NCI-H2227 treated with DMSO at 0.1 percent for 48 hours (cell line): ENCODE results near the gene NUDT2.
"Not testable (repeated sequence)": the region's sequence is repeated elsewhere in the genome, so short reads cannot be mapped to it uniquely, and the experiment has no call there.

Source experiments
- DNase-seq: peaks from one replicate; lab custom pipeline; 2025; lab: John Stamatoyannopoulos, UW

Gene NUDT2

DNA sequence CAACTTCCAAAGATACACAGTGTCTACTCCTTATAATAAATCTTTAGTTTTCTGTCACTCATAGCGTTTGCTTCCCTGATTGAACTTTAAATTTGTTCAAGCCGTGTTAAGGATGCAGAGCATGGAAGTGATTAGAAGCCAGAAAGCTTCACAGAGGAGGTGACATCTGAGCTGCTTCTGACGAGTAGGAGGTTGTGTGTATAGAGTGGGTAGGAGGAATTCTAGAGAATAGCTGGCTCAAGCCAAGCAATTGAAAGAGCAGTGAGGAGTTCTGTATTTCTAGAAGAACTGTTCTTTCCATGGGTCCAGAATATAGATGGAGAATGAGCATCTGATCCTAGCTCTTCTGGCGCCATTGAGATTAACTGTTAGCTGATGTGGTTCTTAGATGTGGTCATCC lies 6.0 kb downstream of the NUDT2 start:
- DNase-seq: no peak

GRCh38 chr9:34337403-34337802 lies 8.0 kb downstream of the NUDT2 start:
- DNase-seq: no peak

DNA sequence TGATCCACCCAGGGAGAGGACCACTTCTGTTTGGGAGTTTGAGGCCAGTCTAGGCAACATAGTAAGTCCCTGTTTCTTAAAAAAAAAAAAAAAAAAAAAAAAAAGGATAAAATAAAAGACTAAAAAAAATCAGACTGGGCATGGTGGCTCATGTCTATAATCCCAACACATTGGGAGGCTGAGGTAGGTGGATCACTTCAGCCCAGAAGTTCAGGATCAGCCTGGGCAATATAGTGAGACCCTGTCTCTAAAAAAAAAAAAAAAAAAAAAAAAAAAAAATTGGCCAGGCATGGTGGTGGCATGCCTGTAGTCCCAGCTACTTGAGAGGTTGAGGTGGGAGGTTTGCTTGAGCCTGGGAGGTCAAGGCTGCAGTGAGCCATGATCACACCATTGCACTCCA lies 8.7 kb downstream of the NUDT2 start:
- not testable (repeated sequence) for DNase-seq

- DNase-seq: no peak
These were observed 9.5 kb downstream of the NUDT2 start for GRCh38 chr9:34338665-34339385.

- no peak for DNase-seq
These were observed 12.4 kb downstream of the NUDT2 start for GRCh38 chr9:34341659-34342295.

DNA sequence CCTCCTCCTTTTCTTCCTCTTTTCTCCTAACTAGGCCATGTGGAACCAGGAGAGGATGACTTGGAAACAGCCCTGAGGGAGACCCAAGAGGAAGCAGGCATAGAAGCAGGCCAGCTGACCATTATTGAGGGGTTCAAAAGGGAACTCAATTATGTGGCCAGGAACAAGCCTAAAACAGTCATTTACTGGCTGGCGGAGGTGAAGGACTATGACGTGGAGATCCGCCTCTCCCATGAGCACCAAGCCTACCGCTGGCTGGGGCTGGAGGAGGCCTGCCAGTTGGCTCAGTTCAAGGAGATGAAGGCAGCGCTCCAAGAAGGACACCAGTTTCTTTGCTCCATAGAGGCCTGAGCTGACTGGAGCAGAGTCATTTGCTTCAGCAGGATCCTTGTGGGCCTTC lies 13.7 kb downstream of the NUDT2 start:
- no peak for DNase-seq

GRCh38 chr9:34343605-34344004 lies 14.2 kb downstream of the NUDT2 start:
- DNase-seq: no peak

- no peak for DNase-seq
These were observed 17.8 kb downstream of the NUDT2 start for GRCh38 chr9:34346873-34347799.

DNA sequence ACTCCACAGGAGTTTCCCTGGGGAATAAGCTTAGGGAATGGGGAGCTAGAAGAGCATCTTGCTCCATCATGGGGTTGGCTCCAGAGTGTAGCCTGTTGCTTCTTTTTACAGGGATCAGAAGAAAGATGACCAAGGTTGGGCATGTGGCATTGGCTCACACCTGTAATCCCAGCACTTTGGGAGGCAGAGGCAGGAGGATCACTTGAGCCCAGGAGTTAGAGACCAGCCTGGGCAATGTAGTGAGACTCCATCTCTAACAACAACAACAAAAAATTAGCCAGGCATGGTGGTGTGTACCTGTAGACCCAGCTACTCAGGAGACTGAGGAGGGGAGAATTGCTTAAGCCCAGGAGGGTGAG lies 18.4 kb downstream of the NUDT2 start:
- DNase-seq: no peak

DNA sequence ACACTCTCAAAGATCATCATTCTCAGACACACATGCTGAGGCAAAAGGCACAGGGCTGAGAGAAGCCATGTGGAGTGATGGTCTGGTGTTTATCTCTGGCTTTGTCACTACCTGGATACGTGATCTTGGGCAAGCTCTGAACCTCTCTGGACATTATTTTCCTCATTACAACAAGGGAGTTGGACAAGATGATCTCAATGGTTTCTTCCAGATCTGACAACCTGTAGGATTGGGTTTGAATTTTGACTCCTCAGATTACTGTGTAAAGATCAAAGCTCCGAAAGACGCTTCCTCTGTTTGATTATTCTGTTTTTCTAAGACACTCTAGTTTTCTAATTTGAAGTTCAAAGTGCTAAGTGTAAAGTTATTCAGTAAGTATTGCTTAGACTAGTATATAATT lies 20.0 kb downstream of the NUDT2 start:
- DNase-seq: no peak

DNA sequence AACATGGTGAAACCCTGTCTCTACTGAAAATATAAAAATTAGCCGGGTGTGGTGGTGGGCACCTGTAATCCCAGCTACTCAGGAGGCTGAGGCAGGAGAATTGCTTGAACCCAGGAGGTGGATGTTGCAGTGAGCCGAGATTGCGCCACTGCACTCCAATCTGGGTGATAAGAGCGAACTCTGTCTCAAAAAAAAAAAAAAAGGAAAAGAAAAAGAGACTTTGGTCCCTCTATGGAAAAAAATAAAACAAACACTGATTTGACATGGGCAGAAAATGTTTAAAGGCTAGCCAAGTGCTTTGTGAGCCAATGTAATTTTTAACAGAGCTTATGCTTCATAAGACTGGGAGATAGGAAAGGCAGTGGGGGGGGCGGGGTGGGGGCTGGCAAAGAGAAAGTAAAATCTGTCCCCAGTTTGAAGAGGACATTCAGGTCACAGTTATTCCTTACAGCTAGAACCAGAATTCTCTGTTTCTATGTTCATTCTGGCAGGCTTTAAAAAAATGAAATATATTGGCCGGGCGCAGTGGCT lies 22.8 kb downstream of the NUDT2 start:
- DNase-seq: not testable (repeated sequence)

- not testable (repeated sequence) for DNase-seq
These were observed 23.6 kb downstream of the NUDT2 start for GRCh38 chr9:34352957-34353356.

DNA sequence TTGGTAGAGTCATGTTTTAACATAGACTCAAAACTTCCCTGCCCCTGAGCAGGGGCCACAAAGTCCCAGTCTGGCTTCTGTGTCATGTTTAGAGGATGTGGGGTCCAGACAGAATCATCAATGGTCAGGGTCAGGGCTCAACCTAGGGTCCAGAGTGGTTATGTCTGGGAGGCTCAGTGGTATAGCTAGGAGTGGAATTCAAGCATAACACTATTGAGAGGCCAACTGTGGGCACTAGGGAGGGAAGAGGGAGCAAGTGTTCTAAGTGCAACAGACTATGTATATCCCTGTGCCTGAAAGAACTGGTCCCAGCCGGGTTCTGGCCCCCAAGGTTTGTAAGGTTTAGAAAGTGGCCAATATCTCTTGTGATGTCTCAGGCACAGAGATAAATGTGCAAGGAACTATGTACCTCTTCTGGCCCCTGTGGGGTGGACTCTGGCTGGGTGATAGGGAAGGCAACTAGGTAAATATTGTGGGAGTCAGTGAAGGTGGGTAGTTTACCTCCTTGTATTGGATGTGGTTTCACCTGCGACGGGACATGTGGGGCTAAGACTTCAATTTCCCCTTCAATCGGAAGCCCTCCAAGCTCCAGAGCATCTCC lies 33.3 kb downstream of the NUDT2 start:
- DNase-seq: no peak

DNA sequence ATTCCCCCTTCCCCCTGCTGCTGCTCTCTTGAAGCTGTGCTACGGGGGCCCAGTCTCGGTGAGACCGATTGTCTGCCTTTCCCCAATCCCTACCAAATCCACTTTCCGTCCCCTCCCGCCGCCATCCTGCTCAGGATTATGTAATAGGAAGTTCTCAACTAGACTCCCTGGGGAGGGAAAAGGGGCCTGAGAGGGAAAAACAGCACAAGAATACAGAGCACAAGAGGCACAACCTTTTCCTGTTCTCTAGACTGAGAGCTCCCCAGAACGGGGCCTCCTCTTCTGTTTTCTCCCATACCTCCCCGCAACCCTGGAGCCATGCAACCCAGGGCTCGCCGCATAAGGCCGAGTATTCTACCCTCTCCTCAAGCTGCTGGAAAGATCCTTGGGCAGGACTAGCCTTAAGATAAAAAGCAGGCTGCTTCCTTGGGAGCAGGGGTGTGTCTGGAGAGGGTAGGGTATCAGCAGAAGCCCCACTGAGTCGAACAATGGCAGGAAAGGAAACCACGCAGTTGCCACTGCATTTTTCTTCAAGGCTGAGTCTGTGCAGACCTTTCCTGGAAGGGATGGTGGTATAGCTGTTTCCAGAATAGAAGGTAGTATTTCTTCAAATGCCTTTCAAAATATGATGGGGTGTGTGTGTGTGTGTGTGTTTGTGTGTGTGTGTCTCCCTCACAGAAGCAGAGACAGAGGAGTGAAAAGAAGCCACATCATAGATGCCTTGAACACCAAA lies 34.4 kb downstream of the NUDT2 start:
- peak; percentile 17 for DNase-seq

DNA sequence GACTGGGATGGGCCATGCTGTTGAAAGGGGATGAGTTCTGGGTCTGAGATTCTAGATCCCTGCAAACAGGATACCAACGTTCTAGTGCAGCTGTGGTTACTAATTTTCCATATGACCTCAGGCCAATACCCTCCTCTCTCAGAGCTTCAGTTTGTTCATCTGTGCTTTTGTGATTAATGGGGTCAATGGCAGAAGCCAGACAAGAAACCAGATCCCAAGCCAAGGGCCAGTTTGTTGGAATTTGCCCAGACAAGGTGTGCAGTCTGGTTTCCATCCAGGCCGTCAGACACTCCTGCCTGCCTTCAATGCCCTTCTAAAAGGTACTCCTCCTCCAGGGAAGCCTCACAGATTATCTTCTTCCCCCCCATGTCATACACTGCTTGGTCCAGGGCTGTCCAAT lies 35.9 kb downstream of the NUDT2 start:
- no peak for DNase-seq

DNA sequence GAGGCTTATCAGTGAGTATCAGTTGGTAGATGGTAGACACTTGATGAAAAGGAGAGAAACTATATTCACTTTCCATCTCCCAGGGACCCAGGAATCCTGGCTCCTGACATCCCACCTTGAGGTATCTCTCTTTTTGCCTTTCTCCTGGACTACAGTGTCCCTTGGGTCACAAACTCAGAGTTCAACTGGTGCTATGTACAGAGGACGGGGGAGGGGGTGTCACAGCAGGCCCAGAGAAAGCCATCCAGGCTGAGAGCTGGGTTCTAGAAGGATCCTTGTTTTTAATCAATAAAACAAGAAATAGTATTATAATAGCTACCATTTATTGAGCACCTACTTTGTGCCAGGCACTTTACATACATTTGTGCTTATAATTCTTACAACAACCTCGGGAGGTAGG lies 37.0 kb downstream of the NUDT2 start:
- DNase-seq: no peak

DNA sequence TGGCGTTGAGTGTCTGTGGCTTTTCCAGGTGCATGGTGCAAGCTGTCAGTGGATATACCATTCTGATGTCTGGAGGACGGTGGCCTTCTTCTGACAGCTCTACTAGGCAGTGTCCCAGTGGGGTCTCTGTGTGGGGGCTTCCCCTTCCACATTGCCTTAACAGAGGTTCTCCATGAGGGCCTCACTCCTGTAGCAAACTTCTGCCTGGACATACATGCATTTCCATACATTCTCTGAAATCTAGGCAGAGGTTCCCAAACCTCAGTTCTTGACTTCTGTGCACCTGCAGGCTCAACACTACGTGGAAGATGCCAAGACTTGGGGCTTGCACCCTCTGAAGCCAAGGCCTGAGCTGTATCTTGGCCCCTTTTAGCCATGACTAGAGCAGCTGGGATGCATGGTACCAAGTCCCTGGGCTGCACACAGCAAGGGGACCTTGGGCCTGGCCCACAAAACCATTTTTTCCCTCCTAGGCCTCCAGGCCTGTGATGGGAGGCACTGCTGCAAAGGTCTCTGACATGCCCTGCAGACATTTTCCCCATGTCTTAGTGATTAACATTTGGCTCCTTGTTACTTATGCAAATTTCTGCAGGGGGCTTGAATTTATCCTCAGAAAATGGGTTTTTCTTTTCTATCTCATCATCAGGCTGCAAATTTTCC lies 38.5 kb downstream of the NUDT2 start:
- not testable (repeated sequence) for DNase-seq

- DNase-seq: not testable (repeated sequence)
These were observed 39.4 kb downstream of the NUDT2 start for GRCh38 chr9:34368796-34369195.

DNA sequence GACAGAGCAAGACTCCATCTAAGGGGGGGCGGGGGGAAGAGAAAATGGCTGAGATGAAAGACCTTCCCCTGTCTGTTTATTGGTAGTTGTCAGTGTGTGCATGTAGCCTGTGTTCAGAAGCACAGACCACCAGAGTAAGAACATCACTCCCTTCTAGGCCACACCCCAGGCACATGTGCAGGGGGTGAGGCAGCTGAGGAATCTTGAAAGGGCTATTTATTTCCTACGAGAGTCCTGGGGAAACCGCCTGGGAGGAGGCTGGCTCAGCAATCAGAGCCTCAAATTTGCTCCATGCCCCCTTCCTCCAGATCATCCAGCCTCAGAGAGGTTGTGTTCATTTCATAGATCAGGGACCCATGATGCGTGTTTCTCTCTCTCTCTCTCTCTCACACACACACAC lies 40.3 kb downstream of the NUDT2 start:
- no peak for DNase-seq

GRCh38 chr9:34370335-34370969 lies 41.1 kb downstream of the NUDT2 start:
- no peak for DNase-seq
